GM03348 (cell line): ENCODE results near the gene FBLN1.
A peak's percentile ranks its signal among the peaks of the same experiment; 100 is the strongest.
"Not testable (repeated sequence)": the region's sequence is repeated elsewhere in the genome, so short reads cannot be mapped to it uniquely, and the experiment has no call there.

Source experiments
- DNase-seq: peaks from one replicate; pipeline ENCODE4 v3.0.0; 2012; ENCODE audit warnings: low spot score

The FBLN1 gene

DNA sequence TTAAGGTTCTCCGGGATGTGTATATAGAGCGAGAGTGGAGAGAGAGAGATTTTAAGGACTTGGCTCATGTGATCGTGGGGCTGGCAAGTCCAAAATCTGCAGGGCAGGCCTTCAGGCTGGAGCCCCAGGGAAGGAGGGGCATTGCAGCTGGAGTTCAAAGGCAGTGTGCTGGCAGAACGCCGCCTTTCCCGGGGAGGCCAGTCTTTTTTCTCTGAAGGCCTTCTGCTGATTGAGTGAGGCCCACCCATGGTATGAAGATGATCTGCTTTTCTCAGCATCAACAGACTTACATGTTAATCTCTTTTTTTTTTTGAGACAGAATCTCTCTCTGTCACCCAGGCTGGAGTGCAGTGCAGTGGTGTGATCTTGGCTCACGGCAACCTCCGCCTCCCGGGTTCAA lies 25.4 kb downstream of the FBLN1 start:
- no peak for DNase-seq

DNA sequence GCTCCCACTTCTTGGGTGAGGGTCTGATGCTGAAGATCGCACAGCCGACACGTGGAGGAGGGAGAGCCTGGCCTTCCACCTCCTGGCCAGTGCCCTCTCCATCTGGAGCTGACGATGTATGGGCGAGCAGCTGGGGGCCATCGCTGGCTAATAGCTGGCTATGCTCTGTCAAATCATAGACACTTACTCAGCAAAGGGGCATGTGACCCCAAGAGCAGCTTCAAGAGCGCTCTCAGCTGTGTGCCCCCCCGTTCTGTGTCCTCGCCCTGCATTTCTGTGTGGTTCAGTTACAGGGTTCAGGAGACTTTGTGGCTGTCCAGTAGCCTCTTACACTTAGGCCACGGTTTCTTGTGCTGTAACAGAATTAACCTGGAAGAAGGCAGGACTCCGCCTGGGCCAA lies 26.4 kb downstream of the FBLN1 start:
- no peak for DNase-seq

DNA sequence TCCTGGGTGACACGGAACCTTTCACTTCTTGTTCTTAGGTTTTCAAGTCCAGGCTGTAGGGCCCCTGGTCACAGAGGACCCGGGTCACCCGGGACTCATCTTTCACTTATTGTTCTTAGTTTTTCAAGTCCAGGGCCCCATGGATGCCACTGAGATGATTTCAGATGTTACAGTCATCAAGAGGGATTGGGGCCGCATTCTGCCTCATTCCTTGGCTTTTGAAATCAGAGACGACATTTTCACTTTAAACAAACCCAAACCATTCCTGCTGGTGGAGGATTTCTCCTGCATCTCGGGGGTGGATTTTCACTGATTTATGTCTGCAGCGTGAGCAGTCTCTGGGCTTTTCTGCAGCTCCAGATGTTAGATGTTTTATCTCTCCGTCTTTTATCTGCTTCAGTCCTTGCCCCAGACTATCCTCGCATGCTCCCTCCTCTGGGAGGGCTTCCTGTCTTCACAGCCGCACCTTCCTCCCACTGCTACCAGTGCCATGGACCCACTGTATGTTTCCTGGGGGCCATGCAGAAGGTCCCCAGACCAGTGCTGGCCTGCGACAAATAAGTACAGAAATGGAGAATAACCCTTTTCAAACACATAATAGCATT lies 27.4 kb downstream of the FBLN1 start:
- peak; percentile 76 for DNase-seq

DNA sequence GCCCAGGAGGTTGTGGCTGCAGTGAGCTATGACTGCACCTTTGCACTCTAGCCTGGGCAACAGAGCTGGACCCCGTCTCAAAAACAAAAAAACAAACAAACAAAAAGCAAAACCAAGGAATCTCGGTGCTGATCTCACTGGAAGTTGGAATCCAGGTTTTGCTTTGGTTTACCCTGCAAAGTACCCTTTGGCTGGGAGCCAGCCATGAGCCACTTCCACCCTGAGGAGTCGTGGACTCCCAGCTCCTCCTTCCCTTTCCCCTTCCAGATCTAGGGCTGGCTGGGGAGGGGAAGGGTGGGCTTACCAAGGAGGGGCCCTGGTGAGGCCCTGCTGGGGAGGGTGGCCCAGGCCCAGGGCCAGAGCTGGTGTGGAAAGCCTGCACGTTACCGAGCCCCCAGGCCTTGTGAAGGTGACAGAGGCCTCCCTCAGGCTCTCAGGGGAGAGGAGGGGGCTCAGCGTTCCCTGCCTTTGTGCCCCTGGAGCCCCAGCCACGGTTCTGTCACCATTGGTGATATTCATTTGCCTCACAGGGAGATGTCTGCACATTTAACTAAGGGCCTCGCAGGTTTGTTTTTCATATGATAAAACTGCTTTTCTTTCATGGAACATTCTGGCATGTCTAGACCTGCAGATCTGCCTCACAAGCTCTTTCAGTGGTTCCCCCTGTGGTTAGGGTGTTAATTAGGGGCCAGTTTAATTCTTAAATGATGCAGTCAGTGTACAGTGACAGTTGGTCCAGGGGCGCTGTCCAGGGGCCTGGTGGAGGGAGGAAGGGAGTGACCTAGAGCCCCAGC lies 29.0 kb downstream of the FBLN1 start:
- no peak for DNase-seq

DNA sequence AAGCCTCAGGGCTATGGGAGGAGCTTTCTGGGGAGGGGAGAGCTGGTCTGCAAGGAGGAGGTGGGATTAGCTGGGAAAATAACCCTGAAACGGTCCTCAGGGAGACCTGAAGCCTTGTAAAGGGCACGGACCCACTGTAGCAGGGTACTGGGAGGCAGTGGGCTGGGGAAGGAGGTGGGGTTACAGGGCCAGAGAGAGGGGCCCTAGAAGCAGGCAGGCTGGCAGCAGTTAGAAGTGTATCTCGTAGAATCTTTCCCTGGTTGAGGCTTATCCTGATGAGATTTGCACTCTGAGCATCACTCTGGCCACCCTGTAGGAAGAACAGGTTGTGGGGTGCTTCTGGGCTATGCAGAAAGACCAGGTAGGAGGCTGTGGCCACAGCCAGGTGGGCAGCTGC lies 29.6 kb downstream of the FBLN1 start:
- DNase-seq, result no peak

DNA sequence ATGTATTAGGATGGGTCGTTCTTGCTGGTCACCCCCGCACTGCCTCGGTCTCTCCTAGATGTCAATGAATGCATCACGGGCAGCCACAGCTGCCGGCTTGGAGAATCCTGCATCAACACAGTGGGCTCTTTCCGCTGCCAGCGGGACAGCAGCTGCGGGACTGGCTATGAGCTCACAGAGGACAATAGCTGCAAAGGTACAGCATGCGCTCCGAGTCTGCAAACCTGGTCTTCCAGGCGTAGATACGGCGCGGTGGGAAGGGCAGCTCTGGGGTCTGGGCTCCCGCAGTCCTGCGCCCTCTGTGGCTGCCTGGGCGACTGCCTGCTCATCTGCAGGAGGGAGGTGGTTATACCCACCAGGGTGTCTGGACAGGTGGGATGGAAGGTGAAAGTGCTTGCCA lies 31.0 kb downstream of the FBLN1 start:
- no peak for DNase-seq

DNA sequence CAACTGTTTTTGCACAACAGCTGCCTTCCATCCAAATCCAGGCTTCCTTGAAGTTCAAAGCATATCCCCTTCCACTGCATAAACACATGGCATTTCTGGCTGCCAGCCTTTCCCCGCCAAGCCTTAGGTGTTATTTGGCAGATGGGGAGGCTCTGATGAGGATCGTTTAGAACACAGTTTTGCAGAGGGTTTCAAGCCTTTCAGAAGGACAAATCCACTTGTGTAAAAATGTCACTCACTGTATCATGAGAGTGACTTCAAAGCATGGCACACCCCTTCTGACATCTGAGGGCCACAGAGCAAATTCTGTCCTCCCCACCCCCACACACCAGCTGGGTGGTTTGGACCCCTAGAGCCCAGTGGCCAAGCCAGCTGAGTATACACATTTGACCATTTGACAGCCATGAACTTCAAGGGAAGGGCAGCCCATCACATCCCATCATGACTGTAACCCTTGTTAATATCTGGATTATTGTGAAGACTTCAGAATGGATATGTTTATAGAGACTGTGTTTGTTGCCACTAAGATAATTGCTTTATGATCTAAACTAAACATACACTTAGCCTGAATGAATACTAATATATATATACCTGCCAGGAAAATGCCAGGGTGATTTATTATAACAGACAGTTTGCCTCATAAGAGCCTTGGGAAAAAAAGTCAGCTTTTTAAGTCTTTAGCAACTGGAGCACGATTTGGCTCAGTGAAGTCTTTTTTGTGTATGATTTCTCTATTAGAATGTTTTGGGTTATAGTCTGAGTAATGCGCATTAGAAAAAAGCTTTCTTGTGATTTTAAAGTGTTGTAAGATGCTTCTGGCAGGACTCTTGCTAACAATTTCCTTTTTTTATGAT lies 31.9 kb downstream of the FBLN1 start:
- no peak for DNase-seq

DNA sequence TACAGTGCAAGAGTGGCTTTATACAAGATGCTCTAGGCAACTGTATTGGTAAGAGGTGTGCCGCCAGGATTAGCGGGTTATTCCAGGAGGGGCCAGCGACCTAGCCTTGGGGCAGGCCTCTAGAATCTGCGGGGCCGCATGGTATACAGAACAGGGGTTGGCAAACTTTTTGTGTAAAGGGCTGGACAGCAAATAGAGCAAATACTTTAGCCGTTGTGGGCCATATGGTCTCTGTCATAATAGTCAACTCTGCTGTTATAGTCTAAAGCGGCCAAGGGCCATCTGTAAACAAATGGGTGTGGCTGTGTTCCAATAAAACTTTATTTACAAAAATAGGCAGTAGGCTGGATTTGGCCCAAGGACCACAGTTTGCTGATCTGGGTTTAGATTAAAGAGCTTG lies 32.6 kb downstream of the FBLN1 start:
- DNase-seq, result no peak

DNA sequence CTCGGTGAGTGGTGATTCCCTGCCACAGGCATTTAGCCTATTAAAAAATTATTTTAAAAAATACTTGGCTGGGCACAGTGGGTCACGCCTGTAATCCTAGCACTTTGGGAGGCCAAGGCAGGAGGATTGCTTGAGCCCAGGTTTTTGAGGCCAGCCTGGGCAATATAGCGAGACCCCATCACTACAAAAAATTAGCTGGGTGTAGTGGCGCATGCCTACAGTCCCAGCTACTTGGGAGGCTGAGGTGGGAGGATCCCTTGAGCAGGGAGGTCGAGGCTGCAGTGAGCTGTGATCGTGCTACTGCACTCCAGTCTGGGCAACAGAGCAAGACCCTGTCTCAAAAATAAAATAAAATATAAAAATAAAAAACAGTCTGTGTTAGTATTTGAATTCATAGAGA lies 33.2 kb downstream of the FBLN1 start:
- DNase-seq, result not testable (repeated sequence)

DNA sequence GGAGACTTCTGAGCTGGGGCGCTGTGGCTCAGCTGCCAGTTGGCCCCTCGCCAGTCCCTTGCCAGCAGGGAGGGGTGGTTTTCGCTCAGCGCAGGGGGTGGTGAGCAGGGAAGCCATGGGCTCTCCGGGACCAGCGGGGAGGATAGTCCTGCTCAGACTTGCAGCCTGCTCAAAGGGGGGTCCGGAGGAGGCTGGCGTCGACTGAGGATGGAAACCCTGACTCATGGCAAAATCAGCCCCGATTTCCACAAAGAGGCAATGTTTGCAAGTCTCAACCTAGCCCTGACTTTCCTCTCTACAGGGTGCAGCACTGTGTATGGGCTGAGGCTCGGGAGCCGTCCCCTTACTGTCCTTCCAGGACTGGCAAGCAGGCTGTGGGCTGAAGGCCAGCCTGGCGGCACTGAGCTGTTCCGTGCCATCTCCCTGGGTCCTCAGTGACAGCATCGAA lies 35.1 kb downstream of the FBLN1 start:
- peak; percentile 70 for DNase-seq

DNA sequence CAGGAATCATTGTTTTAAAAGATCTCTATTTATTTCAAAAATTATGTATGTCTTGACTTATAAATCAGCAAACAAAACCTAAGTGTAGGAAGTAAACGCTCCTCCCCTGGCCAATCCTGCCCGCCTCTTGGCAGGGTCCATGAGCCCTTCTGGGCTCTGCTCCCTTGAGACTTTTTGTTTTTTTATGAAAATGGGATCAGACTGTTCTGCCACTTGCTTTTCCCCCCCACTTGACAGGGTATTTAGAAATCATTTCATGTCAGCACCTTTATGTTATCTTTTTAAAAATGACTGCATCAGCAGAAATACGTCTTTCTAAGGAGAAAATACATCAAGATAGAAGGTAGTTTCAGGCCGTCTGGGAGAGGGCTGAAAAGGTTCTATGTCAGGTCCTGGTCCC lies 35.6 kb downstream of the FBLN1 start:
- no peak for DNase-seq

DNA sequence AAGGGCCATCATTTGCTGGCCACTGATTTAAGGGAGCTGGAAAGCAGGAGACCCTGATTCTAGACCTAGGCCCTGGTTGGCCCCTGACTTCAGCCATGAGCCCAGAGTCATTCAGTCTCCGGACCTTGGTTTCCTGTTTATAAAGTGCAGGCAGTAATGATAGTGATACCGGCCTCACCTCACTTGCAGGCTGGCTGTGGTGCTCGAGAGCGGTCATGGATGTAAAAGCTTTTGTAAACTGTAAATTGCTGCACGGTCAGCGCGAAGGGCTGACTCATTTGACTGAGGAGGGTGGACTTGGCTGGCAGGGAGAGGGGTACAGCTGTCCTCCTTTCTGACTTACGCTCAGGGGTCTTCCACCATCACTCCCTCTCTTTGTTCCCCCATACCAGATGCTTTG lies 37.4 kb downstream of the FBLN1 start:
- no peak for DNase-seq

DNA sequence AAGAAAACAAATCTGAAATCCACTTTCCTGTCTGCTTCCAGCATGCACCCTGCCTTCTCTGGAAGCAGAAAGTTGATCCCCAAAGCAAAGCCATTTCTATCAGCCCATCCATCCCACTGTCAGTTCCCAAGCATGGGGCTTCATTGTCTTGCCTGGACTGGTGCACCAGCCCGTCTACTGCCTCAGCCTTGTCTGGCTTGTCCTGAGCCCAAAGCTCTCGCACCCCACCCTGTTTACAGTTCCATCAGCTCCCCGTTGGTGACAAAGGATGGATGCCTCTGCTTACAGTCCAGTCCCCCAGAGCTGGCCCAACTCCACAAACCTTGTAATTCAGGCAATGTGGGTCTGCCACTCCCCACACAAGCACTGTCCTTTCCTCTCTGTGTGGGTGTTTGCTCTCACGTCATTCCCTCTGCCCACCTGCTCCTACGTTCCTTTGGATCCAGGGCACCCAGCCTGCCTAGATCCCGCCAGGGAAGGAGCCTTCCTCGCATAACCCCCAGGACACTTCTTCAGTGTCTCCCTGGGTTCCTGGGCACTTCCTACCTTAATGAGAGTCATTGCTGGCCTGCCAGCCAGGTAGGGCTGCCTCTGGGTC lies 38.8 kb downstream of the FBLN1 start:
- no peak for DNase-seq

DNA sequence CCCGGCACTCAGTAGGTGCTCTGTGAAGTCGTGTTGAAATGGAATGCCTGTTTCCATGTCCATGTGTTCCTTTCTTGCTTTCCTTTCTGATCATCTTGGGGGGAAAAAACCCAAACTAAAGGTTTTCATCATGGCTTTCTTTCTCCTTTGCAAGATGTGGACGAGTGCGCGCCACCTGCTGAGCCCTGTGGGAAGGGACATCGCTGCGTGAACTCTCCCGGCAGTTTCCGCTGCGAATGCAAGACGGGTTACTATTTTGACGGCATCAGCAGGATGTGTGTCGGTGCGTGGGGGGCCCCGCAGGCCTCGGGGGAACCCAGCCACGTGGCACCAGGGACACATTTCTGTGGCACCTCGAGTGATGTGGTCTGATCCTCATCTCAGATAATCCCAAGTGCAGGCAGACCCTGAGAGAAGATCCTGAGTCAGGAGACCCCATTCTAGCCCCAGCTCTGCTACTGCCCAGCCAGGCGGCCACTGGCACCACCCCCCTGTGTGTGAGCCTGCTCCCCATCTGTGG lies 39.4 kb downstream of the FBLN1 start:
- no peak for DNase-seq

DNA sequence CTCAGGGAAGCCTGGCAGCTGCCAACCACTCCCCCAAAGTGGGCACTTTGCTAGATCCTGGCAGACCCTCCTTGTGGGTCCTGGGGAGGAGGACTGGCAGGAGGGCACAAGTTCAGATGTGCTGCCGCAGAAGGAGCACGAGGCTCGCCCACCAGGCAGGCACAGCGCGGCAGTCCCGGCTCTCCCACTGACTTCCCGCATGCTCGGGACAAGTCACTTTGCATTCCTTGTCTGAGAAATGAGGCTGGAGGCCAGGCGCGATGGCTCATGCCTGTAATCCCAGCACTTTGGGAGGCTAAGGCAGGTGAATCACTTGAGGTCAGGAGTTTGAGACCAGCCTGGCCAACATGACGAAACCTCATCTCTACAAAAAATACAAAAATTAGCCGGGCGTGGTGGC lies 40.1 kb downstream of the FBLN1 start:
- DNase-seq, result not testable (repeated sequence)

DNA sequence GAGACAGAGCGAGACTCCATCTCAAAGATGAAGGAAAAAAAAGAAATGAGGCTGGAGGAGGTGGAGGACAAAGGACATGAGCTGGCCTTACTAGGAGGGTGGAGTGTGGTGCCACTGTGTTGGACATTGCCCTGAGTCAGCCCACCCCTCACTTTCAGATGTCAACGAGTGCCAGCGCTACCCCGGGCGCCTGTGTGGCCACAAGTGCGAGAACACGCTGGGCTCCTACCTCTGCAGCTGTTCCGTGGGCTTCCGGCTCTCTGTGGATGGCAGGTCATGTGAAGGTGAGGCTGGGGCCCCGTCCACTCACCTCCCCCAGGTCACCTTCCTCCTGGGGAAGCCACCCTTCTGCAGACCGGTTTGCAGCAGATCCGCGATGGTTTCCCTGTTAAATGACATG lies 40.6 kb downstream of the FBLN1 start:
- DNase-seq, result no peak

DNA sequence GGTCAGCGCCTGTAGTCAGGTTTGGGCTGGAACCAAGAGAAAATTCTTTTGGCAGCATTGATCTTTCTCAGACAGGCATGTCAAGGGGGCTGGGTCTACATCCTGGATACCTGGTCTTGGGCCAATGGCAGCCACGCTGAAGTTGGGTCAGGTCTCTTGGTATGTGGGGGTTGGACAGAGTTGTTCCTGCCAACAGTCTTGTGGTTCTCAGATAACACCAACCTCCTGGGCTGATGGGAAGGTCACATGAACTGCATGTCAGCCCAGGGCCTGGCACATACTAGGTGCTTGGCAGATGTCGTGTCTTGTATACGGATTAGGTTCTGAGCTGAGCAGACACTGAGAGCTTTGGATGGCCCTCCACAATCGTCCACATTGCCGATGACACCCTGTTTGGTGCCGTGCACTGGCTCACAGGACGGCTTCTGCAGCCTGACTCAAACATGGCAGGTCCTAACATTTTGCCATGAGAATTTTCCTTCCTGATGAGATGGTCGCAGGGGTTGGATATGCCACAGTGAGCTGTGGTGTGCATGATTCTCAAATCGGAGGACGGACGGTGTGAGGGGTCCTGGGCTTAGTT lies 42.0 kb downstream of the FBLN1 start:
- DNase-seq, result peak; percentile 69

DNA sequence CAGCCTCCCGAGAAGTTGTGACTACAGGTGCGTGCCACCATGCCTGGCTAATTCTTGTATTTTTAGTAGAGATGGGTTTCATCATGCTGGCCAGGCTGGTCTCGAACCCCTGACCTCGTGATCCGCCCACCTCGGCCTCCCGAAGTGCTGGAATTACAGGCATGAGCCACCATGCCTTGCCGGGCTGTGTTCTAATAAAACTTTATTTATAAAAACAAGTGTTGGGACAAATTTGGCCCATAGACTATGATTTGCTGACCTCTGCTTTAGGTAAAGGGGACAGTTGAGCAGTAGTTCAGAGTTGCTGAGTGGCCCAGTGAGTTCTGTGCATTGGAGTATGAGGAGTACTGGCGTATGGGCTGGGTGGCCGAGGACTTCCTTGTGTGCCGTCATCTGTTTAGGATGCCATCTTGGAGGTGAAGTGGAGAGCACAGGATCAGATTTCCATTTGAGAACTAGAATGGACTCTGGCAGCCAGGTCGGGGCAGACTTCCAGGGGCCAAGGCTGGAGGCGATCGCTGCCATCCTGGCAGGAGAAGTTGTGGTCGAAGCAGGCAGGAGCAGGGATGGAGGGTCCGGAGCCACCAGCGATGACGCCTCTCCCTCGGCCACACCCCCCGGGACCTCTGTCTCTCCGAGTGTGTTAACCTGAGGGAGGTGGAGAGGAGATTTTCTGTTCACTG lies 43.8 kb downstream of the FBLN1 start:
- no peak for DNase-seq

DNA sequence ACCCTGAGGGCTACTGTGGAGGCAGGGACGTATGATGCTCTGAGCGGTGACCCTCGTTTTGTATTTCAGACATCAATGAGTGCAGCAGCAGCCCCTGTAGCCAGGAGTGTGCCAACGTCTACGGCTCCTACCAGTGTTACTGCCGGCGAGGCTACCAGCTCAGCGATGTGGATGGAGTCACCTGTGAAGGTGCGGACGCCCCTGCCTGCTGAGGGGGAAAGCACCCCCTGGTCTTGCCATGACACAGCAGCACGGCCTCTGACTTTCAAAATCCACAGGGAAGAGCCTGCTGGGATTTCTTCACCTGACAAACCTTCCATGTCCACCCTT lies 44.3 kb downstream of the FBLN1 start:
- no peak for DNase-seq

DNA sequence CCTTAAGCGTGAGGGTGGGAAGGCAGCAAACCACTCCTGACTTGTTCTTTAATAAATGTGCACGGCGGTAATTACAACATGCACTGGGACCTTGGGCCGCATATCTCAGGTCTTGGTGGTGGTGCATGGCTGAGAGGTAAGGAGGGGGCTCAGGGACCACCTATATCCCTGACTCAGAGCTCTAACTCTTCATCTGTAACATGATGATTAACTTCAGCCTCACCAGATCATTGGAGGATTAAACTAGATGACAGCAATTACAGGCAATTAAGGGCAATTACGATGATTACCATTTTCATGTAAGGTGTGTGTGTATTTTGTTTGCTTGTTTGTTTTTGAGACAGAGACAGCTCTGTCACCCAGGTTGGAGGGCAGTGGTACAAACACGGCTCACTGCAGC lies 45.0 kb downstream of the FBLN1 start:
- DNase-seq, result no peak

DNA sequence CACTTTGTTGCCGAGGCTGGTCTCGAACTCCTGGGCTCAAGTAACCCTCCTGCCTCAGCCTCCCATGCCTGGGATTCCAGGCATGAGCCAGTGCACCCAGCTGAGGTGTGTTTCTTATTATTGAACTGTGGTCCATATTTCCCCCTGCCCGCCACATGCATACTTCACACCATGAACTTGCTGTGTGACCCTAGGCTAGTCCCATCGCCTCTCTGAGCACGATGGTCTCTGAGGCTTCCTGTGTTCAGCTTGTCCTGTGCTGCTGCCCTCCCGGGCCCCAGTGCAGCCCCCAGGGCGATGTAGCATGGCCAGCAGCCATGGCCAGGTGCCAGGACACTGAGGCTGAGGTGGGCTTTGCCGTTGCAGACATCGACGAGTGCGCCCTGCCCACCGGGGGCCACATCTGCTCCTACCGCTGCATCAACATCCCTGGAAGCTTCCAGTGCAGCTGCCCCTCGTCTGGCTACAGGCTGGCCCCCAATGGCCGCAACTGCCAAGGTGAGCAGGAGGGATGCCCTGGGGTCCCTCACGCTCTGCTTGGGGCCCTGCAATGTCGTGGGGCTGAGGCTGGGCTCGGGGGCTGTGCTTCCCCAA lies 45.7 kb downstream of the FBLN1 start:
- no peak for DNase-seq
